Measurements from ENCODE around the gene MXD4.
"Not testable (repeated sequence)": the region's sequence is repeated elsewhere in the genome, so short reads cannot be mapped to it uniquely, and the experiment has no call there.

The MXD4 gene

GRCh38 chr4:2277956-2278355 lies 16.0 kb upstream of the MXD4 start:
- H3K27ac ChIP-seq = no peak overlapping the region

GRCh38 chr4:2276581-2277325 lies 14.8 kb upstream of the MXD4 start:
- no peak for TF ChIP-seq CTCF (conservative IDR thresholded peaks at IDR 0.05)
- no peak overlapping the region for H3K27ac ChIP-seq

More at GRCh38 chr4:2277956-2278355, 16.0 kb upstream of the MXD4 start:
- no peak for TF ChIP-seq CTCF (conservative IDR thresholded peaks at IDR 0.05)

- no peak overlapping the region for H3K27ac ChIP-seq
- no peak for TF ChIP-seq CTCF (conservative IDR thresholded peaks at IDR 0.05)
Measured at GRCh38 chr4:2275546-2276251, 13.8 kb upstream of the MXD4 start.

DNA sequence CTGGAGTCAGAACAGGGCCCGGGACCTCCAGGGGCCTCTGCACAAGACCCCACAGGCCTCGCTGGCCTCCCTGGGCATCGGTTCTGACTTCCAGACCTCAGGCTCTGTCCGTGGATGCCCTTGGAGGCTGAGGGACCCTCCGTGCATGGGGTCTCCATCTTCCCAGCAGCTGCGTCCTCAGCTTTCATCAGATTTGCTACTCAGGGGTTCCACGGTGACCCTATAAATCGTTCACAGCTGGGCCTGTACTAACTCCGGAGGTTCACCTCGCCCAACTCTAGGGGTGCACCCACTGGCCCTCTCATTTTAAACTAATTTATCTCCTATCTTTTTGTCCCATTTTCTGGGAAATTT lies 13.1 kb upstream of the MXD4 start:
- H3K27ac ChIP-seq = not testable (repeated sequence)

- TF ChIP-seq CTCF (conservative IDR thresholded peaks at IDR 0.05) = no peak
- H3K27ac ChIP-seq = no peak overlapping the region
Measured at GRCh38 chr4:2274320-2275043, 12.6 kb upstream of the MXD4 start.

DNA sequence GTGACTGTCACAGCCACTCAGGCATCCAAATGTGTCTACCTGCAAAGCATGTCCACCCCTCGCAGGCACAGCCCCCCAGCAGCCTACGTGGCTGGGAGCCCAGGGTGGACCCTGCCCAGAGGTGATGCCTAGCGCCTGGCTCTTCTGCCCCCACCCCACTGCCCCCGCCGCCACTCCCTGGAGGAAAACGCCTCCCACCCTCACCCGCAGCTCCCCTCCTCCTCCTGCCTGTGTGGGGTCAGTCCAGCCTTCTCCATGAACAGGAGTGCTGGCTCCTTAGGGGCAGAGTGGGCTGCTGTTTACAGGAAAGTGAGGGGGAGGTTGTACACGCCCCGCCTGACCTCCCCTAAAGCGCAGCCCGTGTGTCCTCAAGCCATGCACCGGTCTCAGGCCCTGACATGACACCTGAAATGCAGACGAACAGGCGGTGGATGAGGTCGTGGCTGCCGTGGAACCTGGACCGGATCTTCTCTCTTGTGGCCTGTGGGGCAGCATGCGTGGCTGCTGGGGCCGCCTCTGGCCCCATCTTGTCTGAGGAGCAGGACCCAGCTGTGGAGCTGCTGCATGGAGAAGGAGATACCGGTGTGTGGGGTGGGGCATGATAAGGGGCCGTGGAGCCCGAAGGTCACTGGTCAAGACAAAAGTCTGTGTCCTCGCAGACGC lies 11.9 kb upstream of the MXD4 start:
- TF ChIP-seq CTCF (conservative IDR thresholded peaks at IDR 0.05) = no peak
- no peak overlapping the region for H3K27ac ChIP-seq

GRCh38 chr4:2273221-2273620 lies 11.3 kb upstream of the MXD4 start:
- TF ChIP-seq CTCF (conservative IDR thresholded peaks at IDR 0.05) = no peak
- no peak overlapping the region for H3K27ac ChIP-seq

Data from VCaP (cell line).